ENCODE data around the gene YBX3. TPM values are rescaled to one million over a fixed set of nuclear protein-coding genes. Genes with fewer than 3 reads are reported as not detected.

The YBX3 gene
- total and polyA plus RNA-seq, 2 of the 13 experiments (the other 11 are each of a cell fraction or from before 2014, with no cell fraction given), result 77.5 to 99.6 TPM

- TF ChIP-seq CEBPG (CRISPR knock-in tag; IDR thresholded peaks at IDR 0.05) (peak; percentile 96), HIVEP1 (CRISPR knock-in tag; IDR thresholded peaks at IDR 0.05) (no peak), DNMT1 (CRISPR knock-in tag; IDR thresholded peaks at IDR 0.05) (no peak), ARID5B (CRISPR knock-in tag; IDR thresholded peaks at IDR 0.05) (peak; percentile 75), HMG20A (CRISPR knock-in tag; IDR thresholded peaks at IDR 0.05; ENCODE audit: borderline replicate concordance) (peak; percentile 50; the same call in 1 of the 2 replicates), ZFAT (CRISPR knock-in tag; conservative IDR thresholded peaks at IDR 0.05) (no peak), FOXA1 (IDR thresholded peaks at IDR 0.05) (no peak), FOXA1 (CRISPR knock-in tag; IDR thresholded peaks at IDR 0.05) (no peak), PRMT3 (CRISPR knock-in tag; IDR thresholded peaks at IDR 0.05; ENCODE audit: borderline replicate concordance, low read depth) (no peak), RAD51 (IDR thresholded peaks at IDR 0.05; ENCODE audit: borderline replicate concordance) (no peak), ZNF607 (CRISPR knock-in tag; IDR thresholded peaks at IDR 0.05; ENCODE audit: borderline replicate concordance) (no peak; the same call in 1 of the 2 replicates), ETV6 (CRISPR knock-in tag; conservative IDR thresholded peaks at IDR 0.05) (no peak; the same call in 1 of the 2 replicates), ZNF18 (CRISPR knock-in tag; IDR thresholded peaks at IDR 0.05; ENCODE audit: insufficient replicate concordance) (no peak), MEF2D (CRISPR knock-in tag; IDR thresholded peaks at IDR 0.05) (0 out of 2 replicates have a peak, but pooled peaks have one; percentile 69), TARDBP (CRISPR knock-in tag; IDR thresholded peaks at IDR 0.05) (0 out of 2 replicates have a peak, but pooled peaks have one; percentile 47), ZNF7 (CRISPR knock-in tag; IDR thresholded peaks at IDR 0.05) (no peak), ZNF333 (CRISPR knock-in tag; IDR thresholded peaks at IDR 0.05; ENCODE audit: borderline replicate concordance) (0 out of 2 replicates have a peak, but pooled peaks have one; percentile 65), ZNF704 (CRISPR knock-in tag; IDR thresholded peaks at IDR 0.05; ENCODE audit: borderline replicate concordance) (no peak), KLF12 (CRISPR knock-in tag; IDR thresholded peaks at IDR 0.05; ENCODE audit: borderline replicate concordance) (no peak), ZFP82 (CRISPR knock-in tag; IDR thresholded peaks at IDR 0.05; ENCODE audit: borderline replicate concordance) (peak; percentile 40; the same call in 1 of the 2 replicates)
- TF ChIP-seq, protein P1, sequence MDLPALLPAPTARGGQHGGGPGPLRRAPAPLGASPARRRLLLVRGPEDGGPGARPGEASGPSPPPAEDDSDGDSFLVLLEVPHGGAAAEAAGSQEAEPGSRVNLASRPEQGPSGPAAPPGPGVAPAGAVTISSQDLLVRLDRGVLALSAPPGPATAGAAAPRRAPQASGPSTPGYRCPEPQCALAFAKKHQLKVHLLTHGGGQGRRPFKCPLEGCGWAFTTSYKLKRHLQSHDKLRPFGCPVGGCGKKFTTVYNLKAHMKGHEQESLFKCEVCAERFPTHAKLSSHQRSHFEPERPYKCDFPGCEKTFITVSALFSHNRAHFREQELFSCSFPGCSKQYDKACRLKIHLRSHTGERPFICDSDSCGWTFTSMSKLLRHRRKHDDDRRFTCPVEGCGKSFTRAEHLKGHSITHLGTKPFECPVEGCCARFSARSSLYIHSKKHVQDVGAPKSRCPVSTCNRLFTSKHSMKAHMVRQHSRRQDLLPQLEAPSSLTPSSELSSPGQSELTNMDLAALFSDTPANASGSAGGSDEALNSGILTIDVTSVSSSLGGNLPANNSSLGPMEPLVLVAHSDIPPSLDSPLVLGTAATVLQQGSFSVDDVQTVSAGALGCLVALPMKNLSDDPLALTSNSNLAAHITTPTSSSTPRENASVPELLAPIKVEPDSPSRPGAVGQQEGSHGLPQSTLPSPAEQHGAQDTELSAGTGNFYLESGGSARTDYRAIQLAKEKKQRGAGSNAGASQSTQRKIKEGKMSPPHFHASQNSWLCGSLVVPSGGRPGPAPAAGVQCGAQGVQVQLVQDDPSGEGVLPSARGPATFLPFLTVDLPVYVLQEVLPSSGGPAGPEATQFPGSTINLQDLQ (CRISPR knock-in tag; IDR thresholded peaks at IDR 0.05), result no peak
Measured at GRCh38 chr12:10721651-10722501, 1.2 kb downstream of the YBX3 start (continued).

Measured in HepG2 (cell line).